ENCODE results near the gene ANK3.

DNA sequence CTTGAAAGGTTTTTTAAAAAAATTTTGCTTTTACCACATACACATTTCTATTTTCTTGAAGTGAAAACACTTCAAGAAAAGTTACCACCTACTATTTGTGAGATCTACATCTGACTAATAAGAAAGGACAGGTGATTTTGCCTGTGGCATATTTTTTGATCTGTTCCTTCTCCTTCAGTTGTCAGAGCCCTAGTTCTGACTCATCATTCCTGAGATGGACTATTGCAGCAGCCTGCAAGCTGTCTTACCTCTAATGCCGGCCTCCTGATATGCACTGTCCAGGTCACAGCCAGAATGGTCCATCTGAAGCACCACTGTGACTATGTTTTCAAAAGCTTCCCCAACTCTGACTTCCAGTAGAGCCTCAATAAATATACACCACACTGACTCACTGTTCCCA is 28.2 kb upstream of the ANK3 start:
- no peak for TF ChIP-seq POLR2A (IDR thresholded peaks at IDR 0.05)
- no peak for TF ChIP-seq CTCF (IDR thresholded peaks at IDR 0.05 in 8 of 11, conservative IDR thresholded peaks at IDR 0.05 in 3 of 11)
- no peak for TF ChIP-seq POLR2AphosphoS5 (IDR thresholded peaks at IDR 0.05)

All from spleen (tissue), 7 donors.